ENCODE results near the gene NUMB. TPM values are rescaled to one million over a fixed set of nuclear protein-coding genes. Genes with fewer than 3 reads are reported as not detected.
"Not testable (repeated sequence)": the region's sequence is repeated elsewhere in the genome, so short reads cannot be mapped to it uniquely, and the experiment has no call there.

The NUMB gene
- total RNA-seq, 4 donors from 2014 or later, result 27.7 to 52.8 (median 34.2) TPM

DNA sequence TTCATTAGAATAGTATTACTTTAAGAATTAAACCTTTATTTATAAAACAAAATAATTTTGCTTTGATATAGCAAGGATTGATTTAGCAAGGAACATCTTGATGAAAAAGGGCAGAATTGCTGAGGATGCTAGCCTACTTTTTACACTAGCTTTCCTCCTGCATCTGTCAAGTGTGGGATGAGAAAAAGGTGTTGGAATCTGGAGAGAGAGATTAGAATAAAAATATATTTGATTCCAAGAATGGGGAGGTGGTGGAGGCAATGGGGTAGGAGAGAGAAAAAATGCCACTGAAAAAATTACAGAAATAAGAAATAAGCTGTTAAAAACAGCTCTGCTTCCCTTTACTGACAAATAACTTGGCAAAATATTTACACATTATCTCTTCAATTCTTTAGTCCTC, 98.9 kb downstream of the NUMB start:
- Histone ChIP-seq H3K27me3 (no peaks in the 10 kb centered on the region), H3K9me3 (no peaks in the 10 kb centered on the region), H3K4me1 (no peaks in the 10 kb centered on the region), H3K27ac (no peak overlapping the region), H3K4me3 (no peak overlapping the region), H3K36me3 (peaks cover 0 to 15% (median 4%) of the 10 kb centered on the region in 3 donors)
- TF ChIP-seq POLR2A (IDR thresholded peaks at IDR 0.05), result no peak
- TF ChIP-seq, protein P1, sequence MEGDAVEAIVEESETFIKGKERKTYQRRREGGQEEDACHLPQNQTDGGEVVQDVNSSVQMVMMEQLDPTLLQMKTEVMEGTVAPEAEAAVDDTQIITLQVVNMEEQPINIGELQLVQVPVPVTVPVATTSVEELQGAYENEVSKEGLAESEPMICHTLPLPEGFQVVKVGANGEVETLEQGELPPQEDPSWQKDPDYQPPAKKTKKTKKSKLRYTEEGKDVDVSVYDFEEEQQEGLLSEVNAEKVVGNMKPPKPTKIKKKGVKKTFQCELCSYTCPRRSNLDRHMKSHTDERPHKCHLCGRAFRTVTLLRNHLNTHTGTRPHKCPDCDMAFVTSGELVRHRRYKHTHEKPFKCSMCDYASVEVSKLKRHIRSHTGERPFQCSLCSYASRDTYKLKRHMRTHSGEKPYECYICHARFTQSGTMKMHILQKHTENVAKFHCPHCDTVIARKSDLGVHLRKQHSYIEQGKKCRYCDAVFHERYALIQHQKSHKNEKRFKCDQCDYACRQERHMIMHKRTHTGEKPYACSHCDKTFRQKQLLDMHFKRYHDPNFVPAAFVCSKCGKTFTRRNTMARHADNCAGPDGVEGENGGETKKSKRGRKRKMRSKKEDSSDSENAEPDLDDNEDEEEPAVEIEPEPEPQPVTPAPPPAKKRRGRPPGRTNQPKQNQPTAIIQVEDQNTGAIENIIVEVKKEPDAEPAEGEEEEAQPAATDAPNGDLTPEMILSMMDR (IDR thresholded peaks at IDR 0.05), result no peak
- DNase-seq, result no peak
- intact Hi-C loops (cut with DNase I), result no loop called here

DNA sequence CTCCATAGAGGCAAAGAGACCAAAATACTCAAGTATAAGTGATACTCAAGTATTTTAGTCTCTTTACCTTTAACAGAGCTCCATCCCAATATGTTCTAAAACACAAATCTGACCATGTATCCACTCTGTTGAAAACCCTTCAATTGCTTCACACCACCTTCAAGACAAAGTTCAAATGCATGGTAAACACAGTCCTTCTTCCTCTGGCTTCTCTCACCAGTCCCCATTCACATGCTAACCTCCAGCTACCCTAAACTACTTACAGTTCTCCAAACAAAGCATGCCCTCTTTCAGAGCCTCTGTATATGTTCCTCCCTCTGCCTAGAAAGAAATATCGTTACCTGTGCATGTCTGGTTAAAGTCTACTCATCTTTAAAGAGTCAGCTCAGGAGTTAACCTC, 100.2 kb downstream of the NUMB start:
- DNase-seq, result no peak
- no peak overlapping the region for H3K27ac ChIP-seq
- H3K4me1 ChIP-seq, result no peaks in the 10 kb centered on the region
- no peak overlapping the region for H3K4me3 ChIP-seq
- 88 to 89% methylated on average over 1 of the region's 1 CpG for WGBS, 2 donors
- no peaks in the 10 kb centered on the region for H3K9me3 ChIP-seq
- H3K36me3 ChIP-seq, result peaks cover 0 to 27% (median 4%) of the 10 kb centered on the region in 3 donors
- intact Hi-C loops (cut with DNase I), result no loop called here
- H3K27me3 ChIP-seq, result no peaks in the 10 kb centered on the region
- TF ChIP-seq, protein P1 (IDR thresholded peaks at IDR 0.05), result no peak
- no peak for TF ChIP-seq POLR2A (IDR thresholded peaks at IDR 0.05)

DNA sequence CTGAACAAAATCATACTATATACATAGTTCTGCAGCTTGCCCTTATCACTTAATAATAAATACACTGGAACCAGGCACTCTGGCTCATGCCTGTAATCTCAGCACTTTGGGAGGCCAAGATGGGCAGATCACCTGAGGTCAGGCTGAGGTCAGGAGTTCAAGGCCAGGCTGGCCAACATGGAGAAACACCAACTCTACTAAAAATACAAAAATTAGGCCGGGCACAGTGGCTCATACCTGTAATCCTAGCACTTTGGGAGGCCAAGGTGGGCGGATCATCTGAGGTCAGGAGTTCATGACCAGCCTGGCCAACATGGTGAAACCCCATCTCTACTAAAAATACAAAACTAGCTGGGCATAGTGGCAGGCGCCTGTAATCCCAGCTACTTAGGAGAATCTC, 109.3 kb downstream of the NUMB start:
- intact Hi-C loops (cut with DNase I); H3K27me3 ChIP-seq; H3K27ac ChIP-seq; H3K4me3 ChIP-seq; H3K4me1 ChIP-seq; H3K9me3 ChIP-seq; DNase-seq: not testable (repeated sequence)
- 88 to 89% methylated on average over 3 of the region's 3 CpGs for WGBS, 2 donors
- H3K36me3 ChIP-seq, result peaks cover 0 to 17% (median 0%) of the 10 kb centered on the region in 3 donors

DNA sequence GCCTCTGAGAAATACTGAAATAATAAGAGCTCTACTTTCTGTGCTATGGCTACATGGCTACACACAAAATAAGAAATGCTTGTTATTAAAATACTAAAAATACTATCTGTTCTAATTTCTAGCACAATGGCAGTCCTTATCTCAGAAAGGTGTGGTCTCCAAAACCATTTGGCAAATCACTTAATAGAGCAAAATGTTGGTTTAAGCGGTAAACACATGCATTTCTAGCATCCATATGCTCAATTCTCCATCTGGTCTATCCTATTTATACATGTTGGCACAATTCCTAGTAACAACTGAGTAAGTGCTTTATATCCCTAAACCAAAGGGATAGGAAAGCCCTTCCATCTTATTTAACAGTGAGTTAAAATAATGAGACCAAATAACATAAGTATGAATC, 114.0 kb downstream of the NUMB start:
- Histone ChIP-seq H3K4me1 (no peaks in the 10 kb centered on the region), H3K27me3 (no peaks in the 10 kb centered on the region), H3K36me3 (no peaks in the 10 kb centered on the region), H3K27ac (no peak overlapping the region), H3K9me3 (no peaks in the 10 kb centered on the region), H3K4me3 (no peak overlapping the region)
- intact Hi-C loops (cut with DNase I), result no loop called here
- 83 to 87% methylated on average over 1 of the region's 1 CpG for WGBS, 2 donors
- TF ChIP-seq, protein P1 (IDR thresholded peaks at IDR 0.05), result no peak
- no peak for TF ChIP-seq POLR2A (IDR thresholded peaks at IDR 0.05)
- DNase-seq, result no peak

DNA sequence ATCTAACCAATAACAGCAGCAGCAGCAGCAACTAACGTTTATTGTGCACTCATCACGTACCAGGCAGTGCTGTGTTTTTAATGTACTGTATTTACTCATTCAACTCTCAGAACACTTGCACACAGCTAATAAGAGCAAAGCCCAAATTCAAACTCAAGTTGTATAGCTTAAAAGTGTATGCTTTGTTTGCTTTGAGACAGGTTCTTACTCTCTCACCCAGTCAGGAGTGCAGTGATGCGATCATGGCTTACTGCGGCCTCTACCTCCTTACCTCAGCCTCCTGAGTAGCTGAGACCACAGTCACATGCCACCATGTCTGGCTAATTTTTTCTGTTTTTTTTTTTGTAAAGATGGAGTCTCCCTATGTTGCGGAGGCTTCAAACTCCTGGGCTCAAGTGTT, 115.7 kb downstream of the NUMB start:
- DNase-seq, result no peak
- no peak for TF ChIP-seq POLR2A (IDR thresholded peaks at IDR 0.05)

DNA sequence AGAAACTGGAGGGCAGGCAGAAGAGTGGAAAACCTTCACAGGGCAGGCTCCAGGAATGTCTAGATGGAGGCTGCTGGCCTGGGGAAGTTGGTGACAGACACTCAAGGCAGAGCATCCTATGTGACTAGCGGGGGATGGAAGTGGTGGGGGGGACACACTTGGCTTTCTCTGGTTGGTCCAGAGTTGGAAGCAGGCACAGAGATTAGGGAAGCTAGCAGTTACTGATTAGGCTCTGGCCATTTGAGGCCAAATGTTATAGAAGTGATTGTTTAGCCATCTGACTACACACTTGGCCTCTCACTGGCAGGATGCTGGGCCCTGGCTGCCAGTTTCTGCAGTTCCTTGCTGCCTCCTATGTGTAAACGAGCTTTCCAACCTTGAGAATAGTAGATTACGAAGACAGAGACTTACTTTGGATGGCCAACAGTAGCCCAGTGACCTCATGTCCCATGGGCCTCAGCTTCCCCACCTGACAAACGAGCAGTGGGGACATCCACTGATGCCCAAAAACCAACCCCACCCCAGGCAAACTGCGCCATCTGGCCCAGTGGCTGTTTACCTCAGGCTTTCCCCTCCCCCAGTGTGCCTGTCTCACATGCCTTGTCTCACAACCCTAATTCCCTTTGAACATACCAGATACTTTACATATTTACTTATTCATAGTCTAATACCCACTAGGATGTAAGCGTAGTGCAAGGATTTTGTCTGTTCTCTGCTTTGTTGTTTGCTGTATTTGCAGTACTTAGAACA, 118.3 kb downstream of the NUMB start:
- WGBS, 2 donors, result 87% methylated on average over 5 of the region's 6 CpGs
- intact Hi-C loops (cut with DNase I), result no loop called here

More for the DNA sequence above, 115.7 kb downstream of the NUMB start:
- Histone ChIP-seq H3K9me3 (no peaks in the 10 kb centered on the region), H3K27ac (no peak overlapping the region), H3K27me3 (no peaks in the 10 kb centered on the region), H3K4me1 (no peaks in the 10 kb centered on the region), H3K36me3 (no peaks in the 10 kb centered on the region), H3K4me3 (no peak overlapping the region)
- 73 to 87% methylated on average over 5 of the region's 5 CpGs for WGBS, 2 donors
- intact Hi-C loops (cut with DNase I), result no loop called here

More for the DNA sequence above, 118.3 kb downstream of the NUMB start:
- no peak for TF ChIP-seq POLR2A (IDR thresholded peaks at IDR 0.05)
- TF ChIP-seq, protein P1 (IDR thresholded peaks at IDR 0.05), result no peak
- no peak overlapping the region for H3K4me3 ChIP-seq
- no peak for DNase-seq
- H3K27me3 ChIP-seq, result no peaks in the 10 kb centered on the region
- no peaks in the 10 kb centered on the region for H3K36me3 ChIP-seq
- peaks cover 0 to 5% (median 0%) of the 10 kb centered on the region in 3 donors for H3K4me1 ChIP-seq
- H3K27ac ChIP-seq, result no peak overlapping the region
- H3K9me3 ChIP-seq, result no peaks in the 10 kb centered on the region
